Measurements from ENCODE around the gene HMGN1.

The HMGN1 gene

DNA sequence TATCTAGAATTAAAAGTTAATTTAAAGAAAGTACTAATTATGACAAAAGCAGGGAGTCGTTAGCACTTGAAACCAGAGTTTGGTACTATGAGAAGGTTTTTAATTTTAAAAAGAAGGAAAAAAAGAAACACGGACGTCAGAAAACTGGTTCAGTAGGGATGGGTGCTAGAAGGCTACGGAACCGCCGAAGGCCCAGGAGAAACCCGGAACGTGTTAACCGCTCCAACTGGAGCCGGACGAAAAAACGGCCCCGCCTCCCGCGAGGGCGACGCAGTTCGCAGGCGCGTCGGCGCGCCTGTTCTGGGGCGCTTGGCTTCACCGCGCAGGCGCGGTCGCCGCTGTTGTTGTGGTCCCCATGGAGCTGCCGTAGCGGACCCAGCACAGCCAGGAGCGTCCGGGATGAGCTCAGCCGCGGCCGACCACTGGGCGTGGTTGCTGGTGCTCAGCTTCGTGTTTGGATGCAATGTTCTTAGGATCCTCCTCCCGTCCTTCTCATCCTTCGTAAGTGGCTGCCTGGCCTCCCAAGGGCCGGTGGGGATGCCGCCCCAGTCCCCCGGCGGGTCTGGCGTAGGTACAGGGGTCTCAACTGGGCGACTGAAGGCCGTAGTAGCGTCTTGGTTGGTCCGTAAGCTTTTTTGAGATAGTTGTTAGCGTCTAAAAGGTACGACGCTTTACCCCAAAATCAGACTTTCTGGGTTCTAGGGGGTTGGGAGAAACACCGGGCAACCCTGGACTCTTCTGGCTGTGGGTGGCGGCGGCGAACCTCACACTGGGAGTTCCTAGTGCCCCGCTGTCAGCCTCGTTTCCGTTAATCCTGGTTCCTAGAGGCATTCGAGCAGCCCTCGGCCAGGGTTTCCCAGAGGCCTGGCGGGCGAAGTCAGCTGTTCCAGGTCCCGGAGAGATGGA lies 31.4 kb upstream of the HMGN1 start:
- H3K27ac ChIP-seq (replicated peaks) = peak overlapping the region; percentile 67
- peak overlapping the region; percentile 53 for H3K4me3 ChIP-seq (replicated peaks; ENCODE audit: insufficient read depth, low read length)
- H3K27me3 ChIP-seq (ENCODE audit: insufficient read depth, poor library complexity, severe bottlenecking) = no peaks in the 10 kb centered on the region
- peak; percentile 33; the same call in 1 of the 2 replicates for TF ChIP-seq POLR2AphosphoS5 (IDR thresholded peaks at IDR 0.05; ENCODE audit: low read depth)
- TF ChIP-seq, protein P1, sequence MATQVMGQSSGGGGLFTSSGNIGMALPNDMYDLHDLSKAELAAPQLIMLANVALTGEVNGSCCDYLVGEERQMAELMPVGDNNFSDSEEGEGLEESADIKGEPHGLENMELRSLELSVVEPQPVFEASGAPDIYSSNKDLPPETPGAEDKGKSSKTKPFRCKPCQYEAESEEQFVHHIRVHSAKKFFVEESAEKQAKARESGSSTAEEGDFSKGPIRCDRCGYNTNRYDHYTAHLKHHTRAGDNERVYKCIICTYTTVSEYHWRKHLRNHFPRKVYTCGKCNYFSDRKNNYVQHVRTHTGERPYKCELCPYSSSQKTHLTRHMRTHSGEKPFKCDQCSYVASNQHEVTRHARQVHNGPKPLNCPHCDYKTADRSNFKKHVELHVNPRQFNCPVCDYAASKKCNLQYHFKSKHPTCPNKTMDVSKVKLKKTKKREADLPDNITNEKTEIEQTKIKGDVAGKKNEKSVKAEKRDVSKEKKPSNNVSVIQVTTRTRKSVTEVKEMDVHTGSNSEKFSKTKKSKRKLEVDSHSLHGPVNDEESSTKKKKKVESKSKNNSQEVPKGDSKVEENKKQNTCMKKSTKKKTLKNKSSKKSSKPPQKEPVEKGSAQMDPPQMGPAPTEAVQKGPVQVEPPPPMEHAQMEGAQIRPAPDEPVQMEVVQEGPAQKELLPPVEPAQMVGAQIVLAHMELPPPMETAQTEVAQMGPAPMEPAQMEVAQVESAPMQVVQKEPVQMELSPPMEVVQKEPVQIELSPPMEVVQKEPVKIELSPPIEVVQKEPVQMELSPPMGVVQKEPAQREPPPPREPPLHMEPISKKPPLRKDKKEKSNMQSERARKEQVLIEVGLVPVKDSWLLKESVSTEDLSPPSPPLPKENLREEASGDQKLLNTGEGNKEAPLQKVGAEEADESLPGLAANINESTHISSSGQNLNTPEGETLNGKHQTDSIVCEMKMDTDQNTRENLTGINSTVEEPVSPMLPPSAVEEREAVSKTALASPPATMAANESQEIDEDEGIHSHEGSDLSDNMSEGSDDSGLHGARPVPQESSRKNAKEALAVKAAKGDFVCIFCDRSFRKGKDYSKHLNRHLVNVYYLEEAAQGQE (IDR thresholded peaks at IDR 0.05; ENCODE audit: insufficient replicate concordance, low read depth) = no peak
- no peak for TF ChIP-seq GABPA (IDR thresholded peaks at IDR 0.05; ENCODE audit: low read depth)
- TF ChIP-seq, protein P2, sequence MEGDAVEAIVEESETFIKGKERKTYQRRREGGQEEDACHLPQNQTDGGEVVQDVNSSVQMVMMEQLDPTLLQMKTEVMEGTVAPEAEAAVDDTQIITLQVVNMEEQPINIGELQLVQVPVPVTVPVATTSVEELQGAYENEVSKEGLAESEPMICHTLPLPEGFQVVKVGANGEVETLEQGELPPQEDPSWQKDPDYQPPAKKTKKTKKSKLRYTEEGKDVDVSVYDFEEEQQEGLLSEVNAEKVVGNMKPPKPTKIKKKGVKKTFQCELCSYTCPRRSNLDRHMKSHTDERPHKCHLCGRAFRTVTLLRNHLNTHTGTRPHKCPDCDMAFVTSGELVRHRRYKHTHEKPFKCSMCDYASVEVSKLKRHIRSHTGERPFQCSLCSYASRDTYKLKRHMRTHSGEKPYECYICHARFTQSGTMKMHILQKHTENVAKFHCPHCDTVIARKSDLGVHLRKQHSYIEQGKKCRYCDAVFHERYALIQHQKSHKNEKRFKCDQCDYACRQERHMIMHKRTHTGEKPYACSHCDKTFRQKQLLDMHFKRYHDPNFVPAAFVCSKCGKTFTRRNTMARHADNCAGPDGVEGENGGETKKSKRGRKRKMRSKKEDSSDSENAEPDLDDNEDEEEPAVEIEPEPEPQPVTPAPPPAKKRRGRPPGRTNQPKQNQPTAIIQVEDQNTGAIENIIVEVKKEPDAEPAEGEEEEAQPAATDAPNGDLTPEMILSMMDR (IDR thresholded peaks at IDR 0.05; ENCODE audit: insufficient read depth, low read length) = no peak
- TF ChIP-seq SPI1 (IDR thresholded peaks at IDR 0.05; ENCODE audit: borderline replicate concordance, low read depth) = no peak
- DNase-seq (ENCODE audit: low read depth in 1 of 2, low spot score in 1 of 2) = peak; percentile 90 to 95

DNA sequence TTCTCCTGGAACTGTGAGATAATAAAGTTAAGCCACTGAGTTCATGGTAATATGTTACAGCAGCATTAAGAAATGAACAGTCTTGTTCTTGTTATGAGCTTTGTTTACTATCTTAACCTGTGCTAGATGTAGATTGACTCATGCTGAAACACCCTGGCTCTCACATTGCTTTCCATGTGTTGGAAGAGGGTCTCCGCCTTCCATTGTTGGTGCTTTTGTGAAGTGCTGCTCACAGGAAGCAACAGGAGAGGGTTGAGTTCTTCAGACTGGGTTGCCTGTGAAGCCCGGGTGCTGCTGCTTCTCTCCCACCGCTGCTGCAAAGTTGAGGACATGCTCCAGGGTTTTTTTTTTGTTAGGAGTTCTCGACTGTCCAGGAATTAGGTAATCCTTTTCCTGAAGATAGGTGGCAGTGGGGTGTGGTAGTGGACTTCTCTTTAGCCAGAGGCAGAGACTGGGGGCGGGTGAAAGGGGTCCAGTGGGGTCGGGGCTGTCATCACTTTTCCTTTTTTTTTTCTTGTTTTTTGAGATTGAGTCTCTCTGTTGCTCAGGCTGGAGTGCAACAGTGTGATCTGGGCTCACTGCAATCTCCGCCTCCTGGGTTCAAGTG lies 28.7 kb upstream of the HMGN1 start:
- TF ChIP-seq, protein P2 (IDR thresholded peaks at IDR 0.05; ENCODE audit: insufficient read depth, low read length) = no peak
- TF ChIP-seq GABPA (IDR thresholded peaks at IDR 0.05; ENCODE audit: low read depth) (no peak), SPI1 (IDR thresholded peaks at IDR 0.05; ENCODE audit: borderline replicate concordance, low read depth) (no peak), POLR2AphosphoS5 (IDR thresholded peaks at IDR 0.05; ENCODE audit: low read depth) (no peak)
- TF ChIP-seq, protein P1 (IDR thresholded peaks at IDR 0.05; ENCODE audit: insufficient replicate concordance, low read depth) = no peak
- Histone ChIP-seq H3K27ac (replicated peaks) (no peak overlapping the region), H3K27me3 (ENCODE audit: insufficient read depth, poor library complexity, severe bottlenecking) (no peaks in the 10 kb centered on the region), H3K4me3 (replicated peaks; ENCODE audit: insufficient read depth, low read length) (no peak overlapping the region)
- no peak for DNase-seq (ENCODE audit: low read depth in 1 of 2, low spot score in 1 of 2)

DNA sequence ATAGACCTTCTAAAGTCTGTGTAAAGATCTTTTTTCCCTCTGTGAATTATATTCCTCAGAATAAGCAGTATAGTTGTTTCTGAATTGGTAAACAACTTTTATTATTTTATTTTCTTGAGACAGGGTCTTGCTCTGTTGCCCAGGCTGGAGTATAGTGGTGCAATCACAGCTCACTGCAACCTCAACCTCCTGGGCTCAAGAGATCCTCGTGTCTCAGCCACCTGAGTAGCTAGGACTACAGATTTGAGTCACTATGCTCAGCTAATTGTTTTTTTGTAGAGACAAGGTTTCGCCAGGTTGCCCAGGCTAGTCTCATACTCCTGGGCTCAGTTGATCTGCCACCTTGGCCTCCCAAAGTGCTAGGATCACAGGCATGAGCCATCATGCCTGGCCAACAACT lies 26.6 kb upstream of the HMGN1 start:
- Histone ChIP-seq H3K27ac (replicated peaks) (no peak overlapping the region), H3K4me3 (replicated peaks; ENCODE audit: insufficient read depth, low read length) (no peak overlapping the region), H3K27me3 (ENCODE audit: insufficient read depth, poor library complexity, severe bottlenecking) (no peaks in the 10 kb centered on the region)
- no peak for DNase-seq (ENCODE audit: low read depth in 1 of 2, low spot score in 1 of 2)
- TF ChIP-seq, protein P2 (IDR thresholded peaks at IDR 0.05; ENCODE audit: insufficient read depth, low read length) = no peak
- TF ChIP-seq POLR2AphosphoS5 (IDR thresholded peaks at IDR 0.05; ENCODE audit: low read depth) = no peak

Measured in HL-60 (cell line).